Adipocyte (in vitro differentiated cells): ENCODE results near the gene MAST1.
"Not testable (repeated sequence)": the region's sequence is repeated elsewhere in the genome, so short reads cannot be mapped to it uniquely, and the experiment has no call there.

Experiments used
- DNase-seq: peaks from one replicate; pipeline ENCODE4 v3.0.0-alpha.2; 2015; ENCODE audit warnings: low read depth
- H3K27me3 ChIP-seq: replicated peaks from 2 replicates; pipeline ENCODE4 v1.7.0; 2013; ENCODE audit warnings: mild to moderate bottlenecking, low read length, moderate library complexity; ENCODE audit not compliant: control insufficient read depth, insufficient read depth
- H3K36me3 ChIP-seq: 2 replicates; pipeline ENCODE4 v1.7.0; 2013; ENCODE audit warnings: low read length, mild to moderate bottlenecking, moderate library complexity; ENCODE audit not compliant: control insufficient read depth, insufficient read depth, severe bottlenecking
- H3K4me1 ChIP-seq: 2 replicates; pipeline ENCODE4 v1.7.0; 2013; ENCODE audit warnings: mild to moderate bottlenecking, low read length, moderate library complexity; ENCODE audit not compliant: control insufficient read depth, insufficient read depth
- H3K4me3 ChIP-seq: 2 replicates; pipeline ENCODE4 v1.7.0; 2013; ENCODE audit warnings: mild to moderate bottlenecking, low read length, moderate library complexity
- H3K9ac ChIP-seq: 2 replicates; pipeline ENCODE4 v1.7.0; 2013; ENCODE audit warnings: mild to moderate bottlenecking, low read length, moderate library complexity
- H3K9me3 ChIP-seq: 2 replicates; pipeline ENCODE4 v1.7.0; 2013; ENCODE audit warnings: mild to moderate bottlenecking, low read length, moderate library complexity; ENCODE audit not compliant: control insufficient read depth

The MAST1 gene

DNA sequence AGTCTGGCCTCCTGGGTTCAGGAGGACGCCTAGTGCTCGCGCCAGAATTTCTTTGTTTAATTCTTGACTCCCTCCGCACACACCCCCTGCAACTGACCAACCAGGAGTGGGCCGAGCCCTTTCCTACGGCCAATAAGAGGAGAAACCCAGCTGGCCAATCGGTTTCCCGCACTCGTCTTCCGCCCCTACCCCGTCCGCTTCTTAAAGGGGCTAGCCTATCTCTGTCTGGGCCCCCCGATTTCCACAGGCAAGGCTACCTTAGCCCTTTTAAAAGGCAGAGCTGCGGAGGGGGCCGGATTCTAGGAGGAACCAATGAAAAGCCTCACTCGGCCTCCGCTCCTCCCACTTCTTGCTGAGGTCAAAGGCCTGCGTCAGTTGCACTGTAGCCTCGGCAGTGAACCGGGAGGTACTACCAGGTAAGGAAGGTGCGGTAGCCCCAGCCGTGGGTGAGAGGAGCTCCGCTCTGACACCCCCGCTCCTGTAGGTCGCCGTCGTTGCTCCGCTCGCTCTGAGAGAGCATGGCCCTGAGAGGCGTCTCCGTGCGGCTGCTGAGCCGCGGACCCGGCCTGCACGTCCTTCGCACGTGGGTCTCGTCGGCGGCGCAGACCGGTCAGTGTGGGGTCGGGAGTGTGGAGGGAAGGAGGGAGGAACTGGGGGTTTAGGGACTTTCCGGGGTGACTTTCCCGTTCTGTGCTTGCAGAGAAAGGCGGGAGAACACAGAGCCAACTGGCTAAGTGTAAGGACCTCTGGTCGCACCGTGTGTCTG is 52.7 kb downstream of the MAST1 start, which contains the start of gene GCDH:
Gene GCDH, plus strand, starts transcription at position 374 of the 766 bp plus-strand sequence. Its CDS starts 145 bp downstream, at position 519.
- no peaks in the 10 kb centered on the region for H3K9me3 ChIP-seq
- H3K27me3 ChIP-seq: peaks cover 4% of the 10 kb centered on the region
- peaks cover 14% of the 10 kb centered on the region for H3K36me3 ChIP-seq
- peaks cover 6% of the 10 kb centered on the region for H3K4me1 ChIP-seq
- peak; percentile 100 for DNase-seq
- H3K4me3 ChIP-seq: peak within 1 kb of the TSS; percentile 98
- peak within 1 kb of the TSS; percentile 85 for H3K9ac ChIP-seq

DNA sequence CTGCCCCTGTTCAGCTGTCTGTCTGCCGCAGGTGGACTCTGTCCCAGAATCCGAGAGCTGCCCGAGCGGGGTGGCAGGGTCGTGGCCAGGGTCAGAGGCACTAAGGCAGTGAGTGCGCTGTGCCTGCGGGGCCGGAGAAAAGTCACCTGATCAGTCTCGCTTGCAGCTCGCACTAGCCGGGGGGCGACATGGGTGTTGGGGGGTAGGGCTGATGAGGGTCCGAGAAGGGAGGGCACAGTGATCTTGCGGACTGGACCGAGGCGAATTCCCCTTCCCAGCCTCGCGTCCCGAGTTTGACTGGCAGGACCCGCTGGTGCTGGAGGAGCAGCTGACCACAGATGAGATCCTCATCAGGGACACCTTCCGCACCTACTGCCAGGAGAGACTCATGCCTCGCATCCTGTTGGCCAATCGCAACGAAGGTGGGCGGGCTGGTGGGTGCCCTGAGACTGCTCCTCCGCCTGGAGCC is 53.3 kb downstream of the MAST1 start:
- Histone ChIP-seq H3K9ac (peak overlapping the region; percentile 85), H3K27me3 (peaks cover 4% of the 10 kb centered on the region), H3K4me3 (peak overlapping the region; percentile 98), H3K4me1 (peaks cover 6% of the 10 kb centered on the region), H3K36me3 (peaks cover 20% of the 10 kb centered on the region), H3K9me3 (no peaks in the 10 kb centered on the region)
- no peak for DNase-seq

DNA sequence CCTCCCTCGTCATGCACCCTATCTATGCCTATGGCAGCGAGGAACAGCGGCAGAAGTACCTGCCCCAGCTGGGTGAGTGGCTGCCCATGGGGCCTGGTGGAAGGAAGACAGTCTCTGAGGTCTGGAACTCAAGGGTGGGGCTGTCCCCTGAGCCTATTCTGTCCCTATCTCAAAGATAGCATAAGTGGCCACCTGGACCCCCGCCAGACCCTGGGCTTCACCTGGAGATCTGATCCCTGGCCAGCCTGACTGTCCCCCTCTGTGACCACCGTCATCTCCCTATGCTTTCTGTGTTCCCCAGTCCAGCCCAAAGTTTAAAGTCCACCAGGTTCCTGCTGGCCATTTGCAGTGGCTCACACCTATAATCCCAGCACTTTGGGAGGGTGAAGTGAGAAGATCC is 55.3 kb downstream of the MAST1 start:
- Histone ChIP-seq H3K4me3 (no peak overlapping the region), H3K9ac (no peak overlapping the region), H3K9me3 (no peaks in the 10 kb centered on the region), H3K27me3 (no peaks in the 10 kb centered on the region), H3K36me3 (peaks cover 35% of the 10 kb centered on the region), H3K4me1 (peaks cover 6% of the 10 kb centered on the region)
- no peak for DNase-seq

DNA sequence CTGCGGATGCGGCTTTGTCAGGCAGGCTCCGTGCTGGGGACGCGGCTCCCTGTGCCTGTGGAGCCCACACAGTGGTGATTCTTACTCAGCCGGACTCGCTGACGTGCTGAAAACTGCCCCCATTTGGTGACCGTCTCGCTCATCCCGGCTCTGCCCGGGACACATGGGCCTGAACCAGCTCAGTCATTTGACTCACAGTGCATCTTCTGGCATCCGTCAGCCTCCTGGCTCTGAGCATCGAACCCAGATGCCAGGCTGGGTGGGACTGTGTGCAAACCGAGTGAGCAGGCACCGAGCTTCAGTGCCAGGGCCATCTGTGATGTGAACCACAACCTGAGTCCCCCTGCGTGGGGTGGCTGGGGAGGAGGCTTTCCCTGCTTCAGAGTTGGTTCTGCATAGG is 58.1 kb downstream of the MAST1 start:
- Histone ChIP-seq H3K4me3 (no peak overlapping the region), H3K36me3 (peaks cover 43% of the 10 kb centered on the region), H3K9ac (no peak overlapping the region), H3K4me1 (peaks cover 6% of the 10 kb centered on the region), H3K27me3 (no peaks in the 10 kb centered on the region), H3K9me3 (no peaks in the 10 kb centered on the region)
- no peak for DNase-seq

DNA sequence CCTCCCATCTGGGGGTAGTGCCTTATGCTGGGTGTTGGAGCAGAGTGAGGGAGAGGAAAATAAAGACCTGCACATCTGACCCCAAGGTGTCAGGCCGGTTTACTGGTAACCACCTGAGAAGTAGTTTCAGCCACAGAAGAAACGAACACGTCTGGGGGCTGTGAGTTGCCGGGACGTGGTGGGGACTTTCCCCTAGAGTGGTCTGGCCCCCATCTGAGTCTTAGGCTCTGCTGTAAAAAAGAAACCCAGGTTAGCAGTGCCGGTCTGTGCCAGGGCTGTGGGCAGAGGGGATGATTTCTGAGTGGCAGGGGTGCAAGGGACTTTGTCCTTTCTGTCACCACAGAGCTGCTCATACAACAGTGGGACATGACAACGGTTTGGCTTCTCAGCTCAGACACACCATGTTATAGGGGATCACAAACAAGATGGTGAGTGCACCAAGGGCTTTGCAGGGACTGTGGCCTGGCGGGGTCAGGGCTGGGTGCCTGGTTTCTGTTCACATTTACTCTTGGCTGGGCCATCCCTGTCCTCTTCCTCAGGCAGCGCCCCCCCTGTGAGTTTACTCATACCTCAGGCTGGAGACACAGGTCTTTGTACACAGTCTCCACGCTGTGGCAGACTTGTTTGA is 61.7 kb downstream of the MAST1 start:
- Histone ChIP-seq H3K36me3 (peaks cover 29% of the 10 kb centered on the region), H3K9me3 (no peaks in the 10 kb centered on the region), H3K27me3 (no peaks in the 10 kb centered on the region), H3K4me1 (no peaks in the 10 kb centered on the region), H3K4me3 (no peak overlapping the region), H3K9ac (no peak overlapping the region)
- DNase-seq: no peak

DNA sequence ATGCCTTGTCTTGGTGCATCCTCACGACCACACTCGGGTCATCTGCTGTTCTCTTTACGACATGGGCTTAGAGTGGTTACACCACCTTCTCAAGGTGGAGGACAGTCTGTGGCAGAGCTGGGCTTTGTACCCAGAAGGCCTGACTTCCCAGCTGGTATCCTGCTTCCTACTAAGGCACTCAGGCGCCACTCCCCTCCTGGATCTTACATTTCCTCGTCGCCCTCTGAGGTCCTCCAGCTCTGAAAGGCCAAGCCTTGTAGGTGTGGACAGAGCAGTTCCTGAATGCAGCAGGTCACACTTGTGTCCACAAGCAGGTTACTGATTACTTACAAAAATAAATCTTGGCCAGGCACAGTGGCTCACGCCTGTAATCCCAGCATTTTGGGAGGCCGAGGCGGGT is 68.9 kb downstream of the MAST1 start:
- Histone ChIP-seq H3K9me3 (no peaks in the 10 kb centered on the region), H3K4me3 (no peak overlapping the region), H3K36me3 (no peaks in the 10 kb centered on the region), H3K9ac (no peak overlapping the region), H3K4me1 (peaks cover 2% of the 10 kb centered on the region), H3K27me3 (no peaks in the 10 kb centered on the region)
- DNase-seq: no peak

DNA sequence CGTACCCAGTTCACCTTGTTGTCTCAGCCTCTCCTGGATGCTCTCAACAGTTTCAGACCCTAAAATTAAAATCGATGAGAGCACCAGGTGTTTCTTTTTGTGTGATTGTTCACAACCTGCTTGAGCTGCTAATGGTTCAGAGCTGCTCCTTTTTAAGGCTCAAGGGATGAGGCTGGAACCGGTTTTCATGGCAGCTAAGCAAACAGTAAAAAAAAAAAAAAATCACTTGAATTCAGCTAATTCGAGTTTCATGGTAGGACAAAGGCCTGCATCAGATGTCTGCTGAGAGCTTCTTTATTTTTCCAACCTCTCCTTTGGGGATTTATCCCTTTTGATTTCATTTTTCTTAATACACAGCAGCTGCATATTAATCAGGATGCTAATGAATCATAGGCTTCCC is 74.3 kb downstream of the MAST1 start:
- no peak for DNase-seq
- peak overlapping the region; percentile 61 for H3K9ac ChIP-seq
- H3K9me3 ChIP-seq: no peaks in the 10 kb centered on the region
- H3K4me1 ChIP-seq: peaks cover 19% of the 10 kb centered on the region
- H3K4me3 ChIP-seq: peak overlapping the region; percentile 57
- no peaks in the 10 kb centered on the region for H3K36me3 ChIP-seq
- no peaks in the 10 kb centered on the region for H3K27me3 ChIP-seq

DNA sequence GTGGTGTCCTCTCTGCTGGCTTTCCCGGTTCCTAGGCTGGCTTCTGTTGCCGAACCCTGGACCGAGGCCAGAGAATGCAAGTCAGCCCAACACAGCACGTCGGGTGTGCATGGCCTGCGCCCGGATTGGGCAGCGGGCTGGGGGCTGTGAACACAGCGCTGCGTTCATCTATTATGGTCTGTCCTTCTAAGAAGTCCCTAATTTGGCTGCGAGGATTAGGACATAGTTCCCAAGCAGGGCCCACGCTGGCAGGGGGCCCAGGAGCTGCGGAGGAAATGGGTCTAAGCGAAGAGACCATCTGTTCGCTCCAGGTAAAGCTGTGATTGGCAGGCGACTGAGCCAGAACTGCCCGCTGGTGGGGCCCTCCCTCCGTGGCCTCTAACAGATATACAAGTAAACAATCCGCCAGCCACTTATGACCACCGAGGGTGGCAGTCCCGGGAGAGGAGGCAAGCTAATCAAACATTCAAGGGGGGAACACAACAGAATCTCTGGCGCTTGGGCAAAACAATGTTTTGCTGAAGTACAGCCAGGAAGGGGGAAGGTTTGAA is 74.8 kb downstream of the MAST1 start:
- Histone ChIP-seq H3K9ac (peak overlapping the region; percentile 61), H3K9me3 (no peaks in the 10 kb centered on the region), H3K27me3 (no peaks in the 10 kb centered on the region), H3K4me3 (peak overlapping the region; percentile 57), H3K4me1 (peaks cover 19% of the 10 kb centered on the region), H3K36me3 (no peaks in the 10 kb centered on the region)
- DNase-seq: peak; percentile 59

DNA sequence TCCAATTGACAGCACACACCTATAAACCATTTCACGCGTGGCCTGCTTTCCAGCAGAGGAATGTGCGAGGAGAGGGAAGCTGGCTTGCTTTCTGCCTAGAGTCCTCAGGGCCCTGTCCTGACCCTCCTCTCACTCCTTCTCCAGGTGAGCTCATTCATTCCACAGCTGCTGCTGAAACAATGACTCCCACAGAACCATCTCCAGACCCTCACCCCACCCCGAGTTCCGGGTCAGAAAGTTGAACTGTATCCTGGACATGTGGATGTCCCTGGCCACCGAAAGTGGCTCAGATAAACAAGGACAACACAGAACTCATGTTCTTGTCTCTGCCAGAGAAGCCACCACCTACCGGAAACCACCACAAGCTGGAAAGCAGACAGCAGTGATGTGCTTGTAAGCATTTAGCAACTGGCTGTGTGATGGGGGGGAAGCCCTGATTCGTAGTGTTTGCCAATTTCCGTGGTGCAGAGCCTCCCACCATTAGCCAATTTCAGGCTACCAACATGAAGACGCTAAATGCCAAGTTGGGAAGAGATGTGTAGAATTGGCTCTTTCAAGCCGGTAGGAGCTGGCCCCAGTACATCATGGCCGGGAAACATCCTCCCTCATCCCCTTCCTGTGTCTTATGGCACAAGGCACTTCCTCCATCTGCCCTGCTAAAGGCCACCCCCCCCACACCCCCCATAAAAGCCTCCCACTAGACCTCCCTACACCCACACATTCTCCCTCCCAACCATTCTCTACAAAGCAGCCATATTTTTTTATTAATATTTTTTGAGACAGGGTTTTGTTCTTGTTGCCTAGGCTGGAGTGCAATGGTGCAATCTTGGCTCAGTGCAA is 75.8 kb downstream of the MAST1 start:
- no peaks in the 10 kb centered on the region for H3K9me3 ChIP-seq
- H3K4me1 ChIP-seq: peaks cover 22% of the 10 kb centered on the region
- H3K27me3 ChIP-seq: no peaks in the 10 kb centered on the region
- H3K4me3 ChIP-seq: no peak overlapping the region
- no peaks in the 10 kb centered on the region for H3K36me3 ChIP-seq
- H3K9ac ChIP-seq: no peak overlapping the region
- DNase-seq: no peak

DNA sequence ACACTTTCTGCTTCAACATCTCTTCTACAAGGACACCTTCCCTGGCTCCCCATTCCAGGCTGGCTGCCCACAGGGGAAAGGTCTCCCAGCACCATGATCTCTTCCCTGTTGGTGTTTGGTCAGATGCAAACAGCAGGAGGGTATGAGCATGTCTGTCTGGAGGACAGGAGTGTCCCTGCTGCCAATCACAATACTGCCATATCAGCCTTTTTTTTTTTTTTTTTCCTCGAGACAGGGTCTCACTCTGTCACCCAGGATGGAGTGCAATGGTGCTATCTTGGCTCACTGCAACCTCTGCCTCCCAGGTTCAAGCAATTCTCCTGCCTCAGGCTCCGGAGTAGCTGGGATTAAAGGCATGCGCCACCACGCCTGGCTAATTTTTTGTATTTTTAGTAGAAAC is 77.5 kb downstream of the MAST1 start:
- peaks cover 22% of the 10 kb centered on the region for H3K4me1 ChIP-seq
- not testable (repeated sequence) for H3K9me3 ChIP-seq, DNase-seq, H3K4me3 ChIP-seq, H3K9ac ChIP-seq, H3K36me3 ChIP-seq, H3K27me3 ChIP-seq

DNA sequence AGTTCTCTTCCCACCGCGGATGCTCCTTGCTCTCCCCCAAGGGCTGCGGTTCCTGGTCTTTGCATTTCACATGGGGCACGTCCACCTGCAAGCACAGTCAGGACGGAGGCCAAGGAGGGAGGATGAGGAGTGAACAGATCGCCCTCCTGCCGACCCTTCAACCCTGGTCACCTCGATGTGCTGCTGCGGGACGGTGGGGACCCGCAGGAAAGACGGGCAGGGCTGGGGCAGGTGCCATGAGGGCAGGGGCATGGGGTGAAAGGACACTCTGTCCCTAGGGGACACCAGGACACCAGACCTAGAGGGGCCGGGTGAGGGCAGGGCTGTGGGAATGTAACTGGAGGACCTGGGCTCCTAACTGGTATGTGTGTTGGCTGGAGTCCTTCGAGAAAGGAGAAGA is 79.9 kb downstream of the MAST1 start:
- Histone ChIP-seq H3K4me1 (peaks cover 10% of the 10 kb centered on the region), H3K9me3 (no peaks in the 10 kb centered on the region), H3K9ac (no peak overlapping the region), H3K4me3 (no peak overlapping the region), H3K27me3 (no peaks in the 10 kb centered on the region), H3K36me3 (peaks cover 11% of the 10 kb centered on the region)
- DNase-seq: no peak
